KMS-11 (cell line): Measurements from ENCODE around the gene ITIH4.

Experiments
- H2AFZ ChIP-seq: fragments of 200-600 bp; sonication (generic); 2 replicates; pipeline ENCODE4 v1.6.1; 2016; ENCODE audit warnings: antibody characterized with exemption, mixed run types, low read depth
- H3K27ac ChIP-seq: fragments of 200-600 bp; sonication (generic); 2 replicates; pipeline ENCODE4 v1.6.1; 2016; ENCODE audit warnings: mild to moderate bottlenecking, mixed run types
- H3K27me3 ChIP-seq: fragments of 200-600 bp; sonication (generic); 2 replicates; pipeline ENCODE4 v1.6.1; 2017; ENCODE audit warnings: mild to moderate bottlenecking, low read depth, mixed run types, moderate library complexity; ENCODE audit not compliant: insufficient read depth
- H3K36me3 ChIP-seq: fragments of 200-600 bp; sonication (generic); 2 replicates; pipeline ENCODE4 v1.6.1; 2017; ENCODE audit warnings: mild to moderate bottlenecking, mixed run types; ENCODE audit not compliant: insufficient read depth
- H3K4me1 ChIP-seq: fragments of 200-600 bp; sonication (generic); 2 replicates; pipeline ENCODE4 v1.6.1; 2016; ENCODE audit warnings: mild to moderate bottlenecking, low read depth, mixed run types; ENCODE audit not compliant: poor library complexity, severe bottlenecking
- H3K4me2 ChIP-seq: fragments of 200-600 bp; sonication (generic); 2 replicates; pipeline ENCODE4 v1.7.0; 2016; ENCODE audit warnings: mild to moderate bottlenecking, mixed run types
- H3K4me3 ChIP-seq: fragments of 200-600 bp; sonication (generic); IDR thresholded peaks from 2 replicates; pipeline ENCODE4 v1.6.1; 2017; ENCODE audit warnings: low read depth, low read length, mixed read lengths; ENCODE audit not compliant: insufficient read depth
- H3K79me2 ChIP-seq: fragments of 200-600 bp; sonication (generic); 2 replicates; pipeline ENCODE4 v1.6.1; 2016; ENCODE audit warnings: low read depth, mixed run types; ENCODE audit not compliant: insufficient read depth
- H3K9ac ChIP-seq: fragments of 200-600 bp; sonication (generic); 2 replicates; pipeline ENCODE4 v1.6.1; 2016; ENCODE audit warnings: mild to moderate bottlenecking, mixed run types
- H4K20me1 ChIP-seq: fragments of 200-600 bp; sonication (generic); 2 replicates; pipeline ENCODE4 v1.6.1; 2016; ENCODE audit warnings: mild to moderate bottlenecking, mixed run types; ENCODE audit not compliant: insufficient read depth
- CTCF ChIP-seq: fragments of 200-600 bp; sonication (generic); conservative IDR thresholded peaks from 2 replicates; pipeline ENCODE4 v1.6.1; 2017; ENCODE audit warnings: low read depth, mild to moderate bottlenecking, antibody characterized with exemption, low read length, moderate library complexity, mixed read lengths

Gene ITIH4

GRCh38 chr3:52848617-52849016, 18.1 kb upstream of the ITIH4 start:
- no peaks in the 10 kb centered on the region for H3K4me1 ChIP-seq
- no peak for TF ChIP-seq CTCF
- H2AFZ ChIP-seq, result no peak overlapping the region
- no peak overlapping the region for H3K4me3 ChIP-seq
- no peak overlapping the region for H3K4me2 ChIP-seq
- no peaks in the 10 kb centered on the region for H3K79me2 ChIP-seq
- no peak overlapping the region for H3K27ac ChIP-seq
- no peaks in the 10 kb centered on the region for H3K27me3 ChIP-seq
- no peaks in the 10 kb centered on the region for H3K36me3 ChIP-seq
- H3K9ac ChIP-seq, result no peak overlapping the region
- no peaks in the 10 kb centered on the region for H4K20me1 ChIP-seq

GRCh38 chr3:52847726-52848125, 17.3 kb upstream of the ITIH4 start:
- no peak overlapping the region for H3K4me2 ChIP-seq
- no peaks in the 10 kb centered on the region for H3K4me1 ChIP-seq
- H3K27ac ChIP-seq, result no peak overlapping the region
- no peak overlapping the region for H2AFZ ChIP-seq
- H4K20me1 ChIP-seq, result no peaks in the 10 kb centered on the region
- no peaks in the 10 kb centered on the region for H3K36me3 ChIP-seq
- no peak for TF ChIP-seq CTCF
- no peaks in the 10 kb centered on the region for H3K27me3 ChIP-seq
- H3K79me2 ChIP-seq, result no peaks in the 10 kb centered on the region
- no peak overlapping the region for H3K9ac ChIP-seq
- no peak overlapping the region for H3K4me3 ChIP-seq

- Histone ChIP-seq H2AFZ (no peak overlapping the region), H3K36me3 (no peaks in the 10 kb centered on the region), H3K4me1 (no peaks in the 10 kb centered on the region), H3K79me2 (no peaks in the 10 kb centered on the region), H3K9ac (no peak overlapping the region), H3K4me2 (no peak overlapping the region), H3K27ac (no peak overlapping the region), H3K27me3 (no peaks in the 10 kb centered on the region), H4K20me1 (no peaks in the 10 kb centered on the region), H3K4me3 (no peak overlapping the region)
- no peak for TF ChIP-seq CTCF
These were observed 16.8 kb upstream of the ITIH4 start for GRCh38 chr3:52847241-52847640.

GRCh38 chr3:52846432-52846965, 16.0 kb upstream of the ITIH4 start:
- Histone ChIP-seq H3K4me1 (no peaks in the 10 kb centered on the region), H3K4me2 (no peak overlapping the region), H3K27me3 (no peaks in the 10 kb centered on the region), H3K36me3 (no peaks in the 10 kb centered on the region), H4K20me1 (no peaks in the 10 kb centered on the region), H3K4me3 (no peak overlapping the region), H3K79me2 (no peaks in the 10 kb centered on the region), H3K27ac (no peak overlapping the region), H3K9ac (no peak overlapping the region), H2AFZ (no peak overlapping the region)
- no peak for TF ChIP-seq CTCF
